Measurements from ENCODE around the gene INPP4A.

- TF ChIP-seq POLR2A (IDR thresholded peaks at IDR 0.05) (no peak), CTCF (IDR thresholded peaks at IDR 0.05) (no peak), POLR2AphosphoS5 (IDR thresholded peaks at IDR 0.05) (no peak)
These were observed 144.8 kb downstream of the INPP4A start for GRCh38 chr2:98589489-98589888.
